Smooth muscle cell (in vitro differentiated cells): ENCODE measurements around the gene ZNF283. TPM values are rescaled to one million over a fixed set of nuclear protein-coding genes. Genes with fewer than 3 reads are reported as not detected.

Source experiments
- DNase-seq: peaks from one replicate; lab custom pipeline; 2025; ENCODE audit not compliant: unreplicated experiment; lab: John Stamatoyannopoulos, UW
- H2AFZ ChIP-seq: fragments of 200-600 bp; sonication (generic); 2 replicates; pipeline ENCODE4 v1.6.0; 2016; ENCODE audit warnings: antibody characterized with exemption, low read depth, mild to moderate bottlenecking
- H3F3A ChIP-seq: fragments of 200-600 bp; sonication (generic); 2 replicates; pipeline ENCODE4 v1.6.0; 2017; ENCODE audit warnings: antibody characterized with exemption, low read depth
- H3K27ac ChIP-seq: fragments of 200-600 bp; sonication (generic); 2 replicates; pipeline ENCODE4 v1.5.1; 2016; ENCODE audit warnings: low read depth, mild to moderate bottlenecking
- H3K27me3 ChIP-seq: fragments of 200-600 bp; sonication (generic); 2 replicates; pipeline ENCODE4 v1.6.1; 2016; ENCODE audit warnings: low read depth, mild to moderate bottlenecking
- H3K36me3 ChIP-seq: fragments of 200-600 bp; sonication (generic); 2 replicates; pipeline ENCODE4 v1.5.1; 2016; ENCODE audit warnings: low read depth
- H3K4me1 ChIP-seq: fragments of 200-600 bp; sonication (generic); 2 replicates; pipeline ENCODE4 v1.5.1; 2016; ENCODE audit warnings: low read depth
- H3K4me2 ChIP-seq: fragments of 200-600 bp; sonication (generic); 2 replicates; pipeline ENCODE4 v1.6.0; 2016; ENCODE audit warnings: mild to moderate bottlenecking
- H3K4me3 ChIP-seq: fragments of 200-600 bp; sonication (generic); 2 replicates; pipeline ENCODE4 v1.5.1; 2016; ENCODE audit warnings: mild to moderate bottlenecking
- H3K79me2 ChIP-seq: fragments of 200-600 bp; sonication (generic); 2 replicates; pipeline ENCODE4 v1.6.0; 2016; ENCODE audit warnings: low read depth, mild to moderate bottlenecking
- H3K9ac ChIP-seq: fragments of 200-600 bp; sonication (generic); 2 replicates; pipeline ENCODE4 v1.6.0; 2016; ENCODE audit warnings: low read depth
- H3K9me3 ChIP-seq: fragments of 200-600 bp; sonication (generic); replicated peaks from 2 replicates; pipeline ENCODE4 v1.5.1; 2016; ENCODE audit warnings: low read depth
- H4K20me1 ChIP-seq: fragments of 200-600 bp; sonication (generic); 2 replicates; pipeline ENCODE4 v1.6.0; 2016; ENCODE audit warnings: low read depth
- CTCF ChIP-seq: fragments of 200-600 bp; sonication (generic); IDR thresholded peaks from 2 replicates; pipeline ENCODE4 v1.5.1; 2017; ENCODE audit warnings: borderline replicate concordance, mild to moderate bottlenecking, antibody characterized with exemption; ENCODE audit not compliant: insufficient read depth, poor library complexity, severe bottlenecking
- WGBS: methylation state at CpG from one replicate; pipeline ENCODE4 v1.1.7; 2016; ENCODE audit warnings: low lambda C conversion rate; 5-methylcytosine and 5-hydroxymethylcytosine counted together
- polyA plus RNA-seq: library from polyadenylated mRNA; unstranded; fragments of >200 nt; fragmentation: Nextera tagmentation; extraction: Ambion mirVana; gene quantifications from 2 replicates; pipeline ENCODE4 v1.2.1, GENCODE V29; 2016
- total RNA-seq: library from RNA; depleted of rRNA; stranded (reverse); fragments of >200 nt; gene quantifications from 2 replicates; pipeline ENCODE4 v1.2.3, GENCODE V29; 2014

Gene ZNF283
- total and polyA plus RNA-seq, 2 experiments from 2014 or later = 1.5 to 4.1 TPM

- no peak overlapping the region for H2AFZ ChIP-seq
These were observed 44.4 kb upstream of the ZNF283 start for GRCh38 chr19:43782689-43783231.

GRCh38 chr19:43783636-43784035, 43.5 kb upstream of the ZNF283 start:
- H3K9ac ChIP-seq = no peak overlapping the region
- no peak overlapping the region for H3K4me2 ChIP-seq
- no peaks in the 10 kb centered on the region for H3K79me2 ChIP-seq
- H3F3A ChIP-seq = no peaks in the 10 kb centered on the region
- no peak for DNase-seq
- no peak for TF ChIP-seq CTCF
- no peak overlapping the region for H3K4me3 ChIP-seq
- H4K20me1 ChIP-seq = no peaks in the 10 kb centered on the region
- H3K27ac ChIP-seq = no peak overlapping the region
- no peaks in the 10 kb centered on the region for H3K9me3 ChIP-seq
- no peaks in the 10 kb centered on the region for H3K27me3 ChIP-seq
- H3K36me3 ChIP-seq = no peaks in the 10 kb centered on the region
- WGBS = 91% methylated on average over 8 of the region's 8 CpGs
- peaks cover 4% of the 10 kb centered on the region for H3K4me1 ChIP-seq
- no peak overlapping the region for H2AFZ ChIP-seq

More at GRCh38 chr19:43782689-43783231, 44.4 kb upstream of the ZNF283 start:
- no peak overlapping the region for H3K4me2 ChIP-seq
- peaks cover 4% of the 10 kb centered on the region for H3K4me1 ChIP-seq
- H3K27me3 ChIP-seq = no peaks in the 10 kb centered on the region
- TF ChIP-seq CTCF = no peak
- H3K4me3 ChIP-seq = no peak overlapping the region
- WGBS = 92% methylated on average over 23 of the region's 24 CpGs
- H4K20me1 ChIP-seq = no peaks in the 10 kb centered on the region
- no peaks in the 10 kb centered on the region for H3K79me2 ChIP-seq
- DNase-seq = no peak
- no peaks in the 10 kb centered on the region for H3F3A ChIP-seq
- no peak overlapping the region for H3K27ac ChIP-seq
- no peaks in the 10 kb centered on the region for H3K9me3 ChIP-seq
- H3K9ac ChIP-seq = no peak overlapping the region
- no peaks in the 10 kb centered on the region for H3K36me3 ChIP-seq

GRCh38 chr19:43784241-43784980, 42.7 kb upstream of the ZNF283 start:
- Histone ChIP-seq H3K9me3 (no peaks in the 10 kb centered on the region), H2AFZ (no peak overlapping the region), H3K27me3 (no peaks in the 10 kb centered on the region), H3F3A (no peaks in the 10 kb centered on the region), H3K9ac (no peak overlapping the region), H3K4me2 (peak overlapping the region; percentile 69), H4K20me1 (no peaks in the 10 kb centered on the region), H3K4me1 (peaks cover 4% of the 10 kb centered on the region), H3K36me3 (no peaks in the 10 kb centered on the region), H3K4me3 (no peak overlapping the region), H3K27ac (peak overlapping the region; percentile 70), H3K79me2 (no peaks in the 10 kb centered on the region)
- no peak for TF ChIP-seq CTCF
- DNase-seq = peak; percentile 10
- WGBS = 63% methylated on average over 4 of the region's 4 CpGs
